SU-DHL-6 (cell line): ENCODE measurements around the gene RPL19.

ENCODE experiments used
- CTCF ChIP-seq: fragments of 200-600 bp; sonication (generic); IDR thresholded peaks from one replicate; pipeline ENCODE4 v1.5.1; 2017; ENCODE audit warnings: antibody characterized with exemption, mild to moderate bottlenecking, low read length, moderate library complexity; ENCODE audit not compliant: insufficient read depth, poor library complexity, severe bottlenecking
- EZH2phosphoT487 ChIP-seq: fragments of 200-600 bp; sonication (generic), shearing (Covaris generic); conservative IDR thresholded peaks from 2 replicates; pipeline ENCODE4 v1.6.1; 2018; ENCODE audit warnings: mild to moderate bottlenecking, antibody characterized with exemption, low read length, moderate library complexity, mixed read lengths

DNA sequence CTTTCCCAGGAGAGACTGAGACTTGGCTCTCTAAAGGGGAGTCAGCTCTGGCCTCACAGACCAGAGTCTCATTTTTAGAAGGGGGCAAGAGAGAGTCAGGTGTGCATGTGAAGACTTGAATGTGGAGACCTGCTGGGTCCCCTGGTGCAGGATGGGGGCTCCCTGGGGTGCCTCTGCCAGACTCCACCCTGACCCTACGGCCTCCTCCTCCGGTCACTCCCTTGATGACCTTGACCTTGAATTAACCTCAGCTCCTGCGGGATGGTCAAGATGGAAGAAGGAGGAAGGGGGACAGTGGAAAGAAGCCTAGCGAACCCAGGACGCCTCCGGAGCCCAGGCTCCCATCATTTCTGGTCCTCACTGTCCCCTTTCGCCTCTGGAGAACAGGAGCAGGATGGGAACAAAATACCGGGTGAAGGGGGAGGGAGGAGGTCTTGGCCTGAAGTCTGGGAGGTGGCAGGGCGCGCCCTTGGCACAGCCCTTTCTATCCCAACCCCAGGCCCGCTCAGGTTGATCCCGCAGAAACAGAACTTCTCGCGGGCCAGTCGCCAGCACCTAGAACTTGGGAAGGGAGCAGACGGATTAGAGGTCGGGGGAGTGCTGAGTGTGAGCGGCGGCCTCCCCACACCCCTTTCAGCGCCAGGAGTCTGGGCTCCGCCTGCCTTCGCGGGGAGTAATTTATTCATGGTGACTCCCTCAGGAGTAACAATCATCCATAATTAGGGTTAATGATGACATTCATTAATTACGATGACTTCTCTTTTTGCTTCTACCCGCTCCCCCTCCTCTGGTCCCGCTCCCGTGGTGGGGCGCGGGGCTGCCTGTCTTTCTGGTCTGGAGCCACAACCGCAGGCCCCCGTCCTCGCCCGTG is 24.1 kb downstream of the RPL19 start:
- TF ChIP-seq CTCF = no peak
- TF ChIP-seq EZH2phosphoT487 = no peak
